ENCODE results near the gene ADCY7. TPM values are rescaled to one million over a fixed set of nuclear protein-coding genes. Genes with fewer than 3 reads are reported as not detected.

ADCY7 gene
- total and polyA plus RNA-seq, 9 of the 15 experiments (the other 6 are each of a cell fraction or from before 2014, with no cell fraction given) = 2.3 to 108 (median 28.6) TPM

DNA sequence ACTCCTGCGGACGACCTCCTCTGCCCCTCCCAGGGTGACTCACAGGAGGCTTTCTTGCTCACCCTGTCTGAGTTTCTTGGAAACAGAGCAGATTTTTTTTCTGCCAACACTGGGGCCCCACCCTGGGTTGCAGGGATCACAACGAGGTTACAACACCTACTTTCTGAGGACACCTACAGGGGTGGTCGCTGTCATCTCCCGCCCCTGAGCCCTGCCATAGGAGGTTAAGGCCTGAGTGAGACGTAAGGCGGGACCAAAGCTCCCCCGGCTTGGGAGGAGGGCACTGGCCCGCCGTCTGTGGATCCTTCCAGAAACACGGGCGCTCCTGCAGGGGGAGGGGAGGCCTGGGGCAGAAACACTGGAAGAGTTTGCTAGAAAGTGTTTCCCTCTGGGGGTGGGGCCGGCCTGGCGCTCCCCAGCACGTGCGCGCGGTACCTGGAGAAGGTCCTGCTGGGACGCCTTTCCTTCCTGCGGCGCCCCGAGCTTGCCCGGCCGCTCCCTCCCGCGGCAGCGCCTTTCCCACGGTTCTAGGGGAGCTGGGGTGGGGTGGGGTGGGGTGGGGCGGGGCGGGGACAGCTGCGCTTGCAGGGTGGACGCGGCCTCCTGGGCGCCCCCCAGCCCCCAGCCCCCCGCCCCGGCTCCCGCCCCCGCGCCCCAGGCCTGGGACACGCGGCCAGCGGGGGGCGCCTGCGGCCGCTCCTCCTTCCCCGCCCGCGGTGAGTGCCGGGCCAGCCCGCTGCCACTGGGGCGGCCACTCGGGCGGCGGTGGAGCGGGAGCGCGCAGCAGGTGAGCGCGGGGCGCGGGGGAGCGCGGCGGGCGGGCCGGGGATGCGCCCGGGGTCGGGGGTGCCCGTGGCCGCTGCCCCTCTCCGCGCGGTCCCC lies 20.7 kb upstream of the ADCY7 start (continued):
- TF ChIP-seq BCL6 (CRISPR knock-in tag; IDR thresholded peaks at IDR 0.05) (no peak), SMARCA4 (IDR thresholded peaks at IDR 0.05) (peak; percentile 87), CBX2 (IDR thresholded peaks at IDR 0.05; ENCODE audit: insufficient read depth, low read length, poor library complexity, severe bottlenecking) (no peak), MBD2 (IDR thresholded peaks at IDR 0.05; ENCODE audit: borderline replicate concordance, low read depth) (no peak), ZNF174 (CRISPR knock-in tag; IDR thresholded peaks at IDR 0.05) (no peak), ZNF24 (IDR thresholded peaks at IDR 0.05) (no peak), LEF1 (IDR thresholded peaks at IDR 0.05) (peak; percentile 81), HDAC6 (IDR thresholded peaks at IDR 0.05; ENCODE audit: low read depth, low read length) (no peak), KHSRP (IDR thresholded peaks at IDR 0.05) (no peak), ZNF766 (CRISPR knock-in tag; conservative IDR thresholded peaks at IDR 0.05) (peak; percentile 23; the same call in 1 of the 2 replicates), ZNF23 (CRISPR knock-in tag; IDR thresholded peaks at IDR 0.05) (no peak), ZZZ3 (IDR thresholded peaks at IDR 0.05) (no peak), ZNF140 (CRISPR knock-in tag; IDR thresholded peaks at IDR 0.05) (no peak), NFYB (IDR thresholded peaks at IDR 0.05; ENCODE audit: extremely low read depth, insufficient read length) (no peak)
- TF ChIP-seq, protein P1, sequence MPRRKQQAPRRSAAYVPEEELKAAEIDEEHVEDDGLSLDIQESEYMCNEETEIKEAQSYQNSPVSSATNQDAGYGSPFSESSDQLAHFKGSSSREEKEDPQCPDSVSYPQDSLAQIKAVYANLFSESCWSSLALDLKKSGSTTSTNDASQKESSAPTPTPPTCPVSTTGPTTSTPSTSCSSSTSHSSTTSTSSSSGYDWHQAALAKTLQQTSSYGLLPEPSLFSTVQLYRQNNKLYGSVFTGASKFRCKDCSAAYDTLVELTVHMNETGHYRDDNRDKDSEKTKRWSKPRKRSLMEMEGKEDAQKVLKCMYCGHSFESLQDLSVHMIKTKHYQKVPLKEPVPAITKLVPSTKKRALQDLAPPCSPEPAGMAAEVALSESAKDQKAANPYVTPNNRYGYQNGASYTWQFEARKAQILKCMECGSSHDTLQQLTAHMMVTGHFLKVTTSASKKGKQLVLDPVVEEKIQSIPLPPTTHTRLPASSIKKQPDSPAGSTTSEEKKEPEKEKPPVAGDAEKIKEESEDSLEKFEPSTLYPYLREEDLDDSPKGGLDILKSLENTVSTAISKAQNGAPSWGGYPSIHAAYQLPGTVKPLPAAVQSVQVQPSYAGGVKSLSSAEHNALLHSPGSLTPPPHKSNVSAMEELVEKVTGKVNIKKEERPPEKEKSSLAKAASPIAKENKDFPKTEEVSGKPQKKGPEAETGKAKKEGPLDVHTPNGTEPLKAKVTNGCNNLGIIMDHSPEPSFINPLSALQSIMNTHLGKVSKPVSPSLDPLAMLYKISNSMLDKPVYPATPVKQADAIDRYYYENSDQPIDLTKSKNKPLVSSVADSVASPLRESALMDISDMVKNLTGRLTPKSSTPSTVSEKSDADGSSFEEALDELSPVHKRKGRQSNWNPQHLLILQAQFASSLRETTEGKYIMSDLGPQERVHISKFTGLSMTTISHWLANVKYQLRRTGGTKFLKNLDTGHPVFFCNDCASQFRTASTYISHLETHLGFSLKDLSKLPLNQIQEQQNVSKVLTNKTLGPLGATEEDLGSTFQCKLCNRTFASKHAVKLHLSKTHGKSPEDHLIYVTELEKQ (CRISPR knock-in tag; IDR thresholded peaks at IDR 0.05) = no peak
- TF ChIP-seq, protein P2, sequence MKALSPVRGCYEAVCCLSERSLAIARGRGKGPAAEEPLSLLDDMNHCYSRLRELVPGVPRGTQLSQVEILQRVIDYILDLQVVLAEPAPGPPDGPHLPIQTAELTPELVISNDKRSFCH (CRISPR knock-in tag; IDR thresholded peaks at IDR 0.05) = no peak
- TF ChIP-seq, protein P2 (tag; IDR thresholded peaks at IDR 0.05) = no peak
- TF ChIP-seq, protein P3, sequence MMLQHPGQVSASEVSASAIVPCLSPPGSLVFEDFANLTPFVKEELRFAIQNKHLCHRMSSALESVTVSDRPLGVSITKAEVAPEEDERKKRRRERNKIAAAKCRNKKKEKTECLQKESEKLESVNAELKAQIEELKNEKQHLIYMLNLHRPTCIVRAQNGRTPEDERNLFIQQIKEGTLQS (IDR thresholded peaks at IDR 0.05) = peak; percentile 95
- TF ChIP-seq, protein P3 (CRISPR knock-in tag; conservative IDR thresholded peaks at IDR 0.05) = no peak
- TF ChIP-seq, protein P4, sequence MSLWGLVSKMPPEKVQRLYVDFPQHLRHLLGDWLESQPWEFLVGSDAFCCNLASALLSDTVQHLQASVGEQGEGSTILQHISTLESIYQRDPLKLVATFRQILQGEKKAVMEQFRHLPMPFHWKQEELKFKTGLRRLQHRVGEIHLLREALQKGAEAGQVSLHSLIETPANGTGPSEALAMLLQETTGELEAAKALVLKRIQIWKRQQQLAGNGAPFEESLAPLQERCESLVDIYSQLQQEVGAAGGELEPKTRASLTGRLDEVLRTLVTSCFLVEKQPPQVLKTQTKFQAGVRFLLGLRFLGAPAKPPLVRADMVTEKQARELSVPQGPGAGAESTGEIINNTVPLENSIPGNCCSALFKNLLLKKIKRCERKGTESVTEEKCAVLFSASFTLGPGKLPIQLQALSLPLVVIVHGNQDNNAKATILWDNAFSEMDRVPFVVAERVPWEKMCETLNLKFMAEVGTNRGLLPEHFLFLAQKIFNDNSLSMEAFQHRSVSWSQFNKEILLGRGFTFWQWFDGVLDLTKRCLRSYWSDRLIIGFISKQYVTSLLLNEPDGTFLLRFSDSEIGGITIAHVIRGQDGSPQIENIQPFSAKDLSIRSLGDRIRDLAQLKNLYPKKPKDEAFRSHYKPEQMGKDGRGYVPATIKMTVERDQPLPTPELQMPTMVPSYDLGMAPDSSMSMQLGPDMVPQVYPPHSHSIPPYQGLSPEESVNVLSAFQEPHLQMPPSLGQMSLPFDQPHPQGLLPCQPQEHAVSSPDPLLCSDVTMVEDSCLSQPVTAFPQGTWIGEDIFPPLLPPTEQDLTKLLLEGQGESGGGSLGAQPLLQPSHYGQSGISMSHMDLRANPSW (CRISPR knock-in tag; IDR thresholded peaks at IDR 0.05) = no peak
